ENCODE results near the gene CAPSL. TPM values are rescaled to one million over a fixed set of nuclear protein-coding genes. Genes with fewer than 3 reads are reported as not detected.
"Not testable (repeated sequence)": the region's sequence is repeated elsewhere in the genome, so short reads cannot be mapped to it uniquely, and the experiment has no call there.

CAPSL gene
- not detected for total RNA-seq

GRCh38 chr5:35938568-35939227 is at the start of gene CAPSL:
CAPSL (minus strand) TSS chr5:35938622; CDS start chr5:35921120, 17,502 bp downstream.
- H3K9me3 Mint-ChIP-seq, result no peaks in the 10 kb centered on the region
- H3K4me1 Mint-ChIP-seq, result no peaks in the 10 kb centered on the region
- ChIA-PET CTCF (interaction anchor here (0.9 to 1.4 kb wide), 2 partner anchors 14 to 161 kb away, joined by 3 to 7 read pairs; no protein-coding TSS in a partner anchor), POLR2A (no interaction called here)
- no peaks in the 10 kb centered on the region for H3K36me3 Mint-ChIP-seq (ENCODE audit: low read depth)
- H3K27ac Mint-ChIP-seq, result no peak within 1 kb of the TSS
- no peak within 1 kb of the TSS for H3K4me3 Mint-ChIP-seq
- DNase-seq, result no peak
- peaks cover 26% of the 10 kb centered on the region for H3K27me3 Mint-ChIP-seq

GRCh38 chr5:35987776-35988175 is 49.4 kb upstream of the CAPSL start:
- peaks cover 18% of the 10 kb centered on the region for H3K27me3 Mint-ChIP-seq
- peaks cover 1% of the 10 kb centered on the region for H3K9me3 Mint-ChIP-seq
- no peaks in the 10 kb centered on the region for H3K4me1 Mint-ChIP-seq
- no peak for DNase-seq
- ChIA-PET POLR2A (no interaction called here), CTCF (no interaction called here)
- H3K36me3 Mint-ChIP-seq (ENCODE audit: low read depth), result no peaks in the 10 kb centered on the region
- H3K27ac Mint-ChIP-seq, result no peak overlapping the region
- no peak overlapping the region for H3K4me3 Mint-ChIP-seq

- Mint-ChIP-seq H3K4me1 (no peaks in the 10 kb centered on the region), H3K4me3 (no peak overlapping the region), H3K36me3 (ENCODE audit: low read depth) (no peaks in the 10 kb centered on the region), H3K9me3 (peaks cover 22% of the 10 kb centered on the region), H3K27me3 (peaks cover 4% of the 10 kb centered on the region), H3K27ac (no peak overlapping the region)
- CTCF ChIA-PET, result no interaction called here
- POLR2A ChIA-PET, result no interaction called here
- no peak for DNase-seq
Observed at GRCh38 chr5:35979715-35980114, 41.3 kb upstream of the CAPSL start.

GRCh38 chr5:35976859-35977258 is 38.4 kb upstream of the CAPSL start:
- H3K4me3 Mint-ChIP-seq; DNase-seq; H3K4me1 Mint-ChIP-seq; CTCF ChIA-PET; H3K27ac Mint-ChIP-seq; H3K27me3 Mint-ChIP-seq; H3K36me3 Mint-ChIP-seq (ENCODE audit: low read depth); POLR2A ChIA-PET: not testable (repeated sequence)
- peaks cover 16% of the 10 kb centered on the region for H3K9me3 Mint-ChIP-seq

GRCh38 chr5:35974570-35974969 is 36.1 kb upstream of the CAPSL start:
- Mint-ChIP-seq H3K27ac (no peak overlapping the region), H3K4me3 (no peak overlapping the region)

GRCh38 chr5:35971878-35972210 is 33.4 kb upstream of the CAPSL start:
- Mint-ChIP-seq H3K36me3 (ENCODE audit: low read depth) (no peaks in the 10 kb centered on the region), H3K4me3 (no peak overlapping the region), H3K9me3 (no peaks in the 10 kb centered on the region), H3K4me1 (no peaks in the 10 kb centered on the region), H3K27ac (no peak overlapping the region), H3K27me3 (peaks cover 24% of the 10 kb centered on the region)
- CTCF ChIA-PET, result no interaction called here
- DNase-seq, result no peak
- POLR2A ChIA-PET, result no interaction called here

More at GRCh38 chr5:35974570-35974969, 36.1 kb upstream of the CAPSL start:
- POLR2A ChIA-PET, result no interaction called here
- no peaks in the 10 kb centered on the region for H3K4me1 Mint-ChIP-seq
- no peak for DNase-seq
- CTCF ChIA-PET, result no interaction called here
- peaks cover 9% of the 10 kb centered on the region for H3K27me3 Mint-ChIP-seq
- H3K9me3 Mint-ChIP-seq, result peaks cover 6% of the 10 kb centered on the region
- H3K36me3 Mint-ChIP-seq (ENCODE audit: low read depth), result no peaks in the 10 kb centered on the region

GRCh38 chr5:35971186-35971877 is 32.9 kb upstream of the CAPSL start:
- H3K36me3 Mint-ChIP-seq (ENCODE audit: low read depth), result no peaks in the 10 kb centered on the region
- H3K27me3 Mint-ChIP-seq, result peaks cover 26% of the 10 kb centered on the region
- no peak for DNase-seq
- H3K9me3 Mint-ChIP-seq, result no peaks in the 10 kb centered on the region
- H3K4me1 Mint-ChIP-seq, result no peaks in the 10 kb centered on the region
- no peak overlapping the region for H3K4me3 Mint-ChIP-seq
- H3K27ac Mint-ChIP-seq, result no peak overlapping the region
- ChIA-PET CTCF (no interaction called here), POLR2A (no interaction called here)

GRCh38 chr5:35963381-35963843 is 25.0 kb upstream of the CAPSL start:
- no peaks in the 10 kb centered on the region for H3K9me3 Mint-ChIP-seq
- H3K27me3 Mint-ChIP-seq, result peaks cover 15% of the 10 kb centered on the region
- H3K36me3 Mint-ChIP-seq (ENCODE audit: low read depth), result no peaks in the 10 kb centered on the region
- no peak overlapping the region for H3K27ac Mint-ChIP-seq
- ChIA-PET POLR2A (no interaction called here), CTCF (interaction anchor here (1.2 kb wide), 1 partner anchor 497 kb away, joined by 3 read pairs; no protein-coding TSS in a partner anchor)
- no peaks in the 10 kb centered on the region for H3K4me1 Mint-ChIP-seq
- no peak overlapping the region for H3K4me3 Mint-ChIP-seq
- DNase-seq, result no peak

- no peaks in the 10 kb centered on the region for H3K36me3 Mint-ChIP-seq (ENCODE audit: low read depth)
- peaks cover 9% of the 10 kb centered on the region for H3K27me3 Mint-ChIP-seq
- H3K4me1 Mint-ChIP-seq, result no peaks in the 10 kb centered on the region
- no peak for DNase-seq
- POLR2A ChIA-PET, result no interaction called here
- no peaks in the 10 kb centered on the region for H3K9me3 Mint-ChIP-seq
- no peak overlapping the region for H3K4me3 Mint-ChIP-seq
- CTCF ChIA-PET, result no interaction called here
- no peak overlapping the region for H3K27ac Mint-ChIP-seq
Observed at GRCh38 chr5:35960328-35960727, 21.9 kb upstream of the CAPSL start.

- no peaks in the 10 kb centered on the region for H3K36me3 Mint-ChIP-seq (ENCODE audit: low read depth)
- no peaks in the 10 kb centered on the region for H3K9me3 Mint-ChIP-seq
Observed at GRCh38 chr5:35956429-35956828, 18.0 kb upstream of the CAPSL start.

GRCh38 chr5:35954175-35954574 is 15.8 kb upstream of the CAPSL start:
- POLR2A ChIA-PET, result no interaction called here
- DNase-seq, result no peak
- peaks cover 44% of the 10 kb centered on the region for H3K27me3 Mint-ChIP-seq
- H3K27ac Mint-ChIP-seq, result no peak overlapping the region
- CTCF ChIA-PET, result no interaction called here
- no peaks in the 10 kb centered on the region for H3K36me3 Mint-ChIP-seq (ENCODE audit: low read depth)
- H3K4me1 Mint-ChIP-seq, result no peaks in the 10 kb centered on the region
- no peak overlapping the region for H3K4me3 Mint-ChIP-seq
- H3K9me3 Mint-ChIP-seq, result no peaks in the 10 kb centered on the region

More at GRCh38 chr5:35956429-35956828, 18.0 kb upstream of the CAPSL start:
- ChIA-PET POLR2A (no interaction called here), CTCF (no interaction called here)
- no peak for DNase-seq
- Mint-ChIP-seq H3K4me3 (no peak overlapping the region), H3K4me1 (no peaks in the 10 kb centered on the region), H3K27me3 (peaks cover 40% of the 10 kb centered on the region), H3K27ac (no peak overlapping the region)

- ChIA-PET POLR2A (no interaction called here), CTCF (no interaction called here)
- H3K9me3 Mint-ChIP-seq, result no peaks in the 10 kb centered on the region
- H3K4me1 Mint-ChIP-seq, result no peaks in the 10 kb centered on the region
- no peak for DNase-seq
- peaks cover 13% of the 10 kb centered on the region for H3K27me3 Mint-ChIP-seq
- no peaks in the 10 kb centered on the region for H3K36me3 Mint-ChIP-seq (ENCODE audit: low read depth)
- H3K27ac Mint-ChIP-seq, result no peak overlapping the region
- H3K4me3 Mint-ChIP-seq, result no peak overlapping the region
Observed at GRCh38 chr5:35947085-35947484, 8.7 kb upstream of the CAPSL start.

GRCh38 chr5:35939639-35940038 is 1.2 kb upstream of the CAPSL start:
- H3K27ac Mint-ChIP-seq, result no peak overlapping the region
- H3K27me3 Mint-ChIP-seq, result peaks cover 26% of the 10 kb centered on the region
- no peak for DNase-seq
- H3K4me3 Mint-ChIP-seq, result no peak overlapping the region
- no peaks in the 10 kb centered on the region for H3K36me3 Mint-ChIP-seq (ENCODE audit: low read depth)
- POLR2A ChIA-PET, result no interaction called here
- no peaks in the 10 kb centered on the region for H3K9me3 Mint-ChIP-seq
- CTCF ChIA-PET, result interaction anchor here (0.9 kb wide), 1 partner anchor 162 kb away, joined by 3 read pairs; no protein-coding TSS in a partner anchor
- H3K4me1 Mint-ChIP-seq, result no peaks in the 10 kb centered on the region

Data from activated CD4-positive, alpha-beta memory T cell treated with anti-CD3 and anti-CD28 coated beads, Interleukin-2, amount 10 ng/mL, durations not matched to agents 7 days and 5 days (primary cell).